AG04450 (cell line): ENCODE data around the gene RWDD1. TPM values are rescaled to one million over a fixed set of nuclear protein-coding genes. Genes with fewer than 3 reads are reported as not detected.

Experiments used
- CTCF ChIA-PET: fragments of 300-600, 350-600 bp; formaldehyde crosslinking; extraction: SDS; loops from one replicate; lab custom pipeline; 2022; ENCODE audit warnings: antibody characterized with exemption, inconsistent platforms; lab: Charles Lee
- POLR2A ChIA-PET: fragments of 350-600 bp; formaldehyde crosslinking; extraction: SDS; loops from one replicate; lab custom pipeline; 2021; ENCODE audit warnings: antibody characterized with exemption, inconsistent platforms; lab: Yijun Ruan, JAX
- DNase-seq: peaks from one replicate; pipeline ENCODE4 v3.0.0-alpha.2; 2011; ENCODE audit warnings: low read depth, low spot score
- H3K27ac ChIP-seq: one replicate; pipeline ENCODE4 v1.5.1; 2012; ENCODE audit warnings: low read depth, low read length, control low read depth
- H3K27me3 ChIP-seq: one replicate; pipeline ENCODE4 v1.6.0; 2012; ENCODE audit warnings: low read length; ENCODE audit not compliant: control insufficient read depth, insufficient read depth
- H3K4me3 ChIP-seq: 2 replicates; pipeline ENCODE4 v1.5.1; 2011; ENCODE audit warnings: mild to moderate bottlenecking, low read depth, low read length, control low read depth
- H3K9me3 ChIP-seq: 2 replicates; pipeline ENCODE4 v1.5.1; 2012; ENCODE audit warnings: low read length; ENCODE audit not compliant: control insufficient read depth, insufficient read depth
- polyA plus RNA-seq: library from polyadenylated mRNA; depleted of rRNA; stranded (reverse); fragments of >200 nt; gene quantifications from 2 replicates; pipeline ENCODE4 v1.2.3, GENCODE V29; 2011
- TF ChIP-seq, protein P1 (sequence below): IDR thresholded peaks from 2 replicates; pipeline ENCODE4 v1.5.1; 2011; ENCODE audit warnings: low read depth, low read length, control low read depth, inconsistent platforms

The RWDD1 gene
- polyA plus RNA-seq, 1 experiment: 56.9 TPM

- ChIA-PET CTCF (interaction anchor here (0.6 to 4.5 kb wide), 17 partner anchors 9 to 316 kb away, joined by 3 to 99 read pairs (median 9); partner anchors contain the start of genes CALHM5, TSPYL1 and TSPYL4), POLR2A (no interaction called here)
- Histone ChIP-seq H3K27ac (no peak overlapping the region), H3K27me3 (no peaks in the 10 kb centered on the region), H3K9me3 (no peaks in the 10 kb centered on the region), H3K4me3 (no peak overlapping the region)
- TF ChIP-seq, protein P1, sequence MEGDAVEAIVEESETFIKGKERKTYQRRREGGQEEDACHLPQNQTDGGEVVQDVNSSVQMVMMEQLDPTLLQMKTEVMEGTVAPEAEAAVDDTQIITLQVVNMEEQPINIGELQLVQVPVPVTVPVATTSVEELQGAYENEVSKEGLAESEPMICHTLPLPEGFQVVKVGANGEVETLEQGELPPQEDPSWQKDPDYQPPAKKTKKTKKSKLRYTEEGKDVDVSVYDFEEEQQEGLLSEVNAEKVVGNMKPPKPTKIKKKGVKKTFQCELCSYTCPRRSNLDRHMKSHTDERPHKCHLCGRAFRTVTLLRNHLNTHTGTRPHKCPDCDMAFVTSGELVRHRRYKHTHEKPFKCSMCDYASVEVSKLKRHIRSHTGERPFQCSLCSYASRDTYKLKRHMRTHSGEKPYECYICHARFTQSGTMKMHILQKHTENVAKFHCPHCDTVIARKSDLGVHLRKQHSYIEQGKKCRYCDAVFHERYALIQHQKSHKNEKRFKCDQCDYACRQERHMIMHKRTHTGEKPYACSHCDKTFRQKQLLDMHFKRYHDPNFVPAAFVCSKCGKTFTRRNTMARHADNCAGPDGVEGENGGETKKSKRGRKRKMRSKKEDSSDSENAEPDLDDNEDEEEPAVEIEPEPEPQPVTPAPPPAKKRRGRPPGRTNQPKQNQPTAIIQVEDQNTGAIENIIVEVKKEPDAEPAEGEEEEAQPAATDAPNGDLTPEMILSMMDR: no peak
- DNase-seq: no peak
Observed at GRCh38 chr6:116533233-116533957, 37.9 kb upstream of the RWDD1 start.

- TF ChIP-seq, protein P1: no peak
- ChIA-PET CTCF (interaction anchor here (0.5 to 4.5 kb wide), 22 partner anchors 8 to 318 kb away, joined by 3 to 99 read pairs (median 4); partner anchors contain the start of genes CALHM4, CALHM5, TRAPPC3L and TSPYL1), POLR2A (no interaction called here)
- Histone ChIP-seq H3K9me3 (no peaks in the 10 kb centered on the region), H3K4me3 (no peak overlapping the region), H3K27ac (no peak overlapping the region), H3K27me3 (no peaks in the 10 kb centered on the region)
- no peak for DNase-seq
Observed at GRCh38 chr6:116535109-116535508, 36.2 kb upstream of the RWDD1 start.

DNA sequence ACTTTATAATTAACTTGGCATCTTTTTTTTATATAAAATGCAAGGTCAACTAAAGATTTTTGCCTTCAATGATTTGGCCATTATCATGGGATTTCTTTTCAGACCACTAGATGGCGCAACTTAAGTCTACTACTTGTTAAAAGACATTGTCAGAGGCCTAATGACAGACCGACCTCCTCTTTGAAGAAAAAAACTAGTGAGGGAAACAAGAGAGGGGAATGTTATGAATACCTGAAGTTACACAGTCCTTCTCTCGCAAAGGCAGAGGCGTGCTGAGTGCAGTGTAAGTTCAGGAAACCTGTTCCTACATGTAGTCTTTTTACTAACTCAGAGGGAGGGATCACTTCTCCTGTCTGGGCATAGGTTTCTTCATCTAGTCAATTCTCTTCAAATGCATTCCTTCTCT, 35.1 kb upstream of the RWDD1 start:
- Histone ChIP-seq H3K27ac (no peak overlapping the region), H3K9me3 (no peaks in the 10 kb centered on the region), H3K4me3 (no peak overlapping the region), H3K27me3 (no peaks in the 10 kb centered on the region)
- CTCF ChIA-PET: interaction anchor here (0.9 to 4.5 kb wide), 14 partner anchors 9 to 308 kb away, joined by 3 to 99 read pairs (median 8); partner anchors contain the start of genes CALHM4, CALHM5 and TRAPPC3L
- TF ChIP-seq, protein P1: peak; percentile 72
- no peak for DNase-seq
- POLR2A ChIA-PET: no interaction called here

DNA sequence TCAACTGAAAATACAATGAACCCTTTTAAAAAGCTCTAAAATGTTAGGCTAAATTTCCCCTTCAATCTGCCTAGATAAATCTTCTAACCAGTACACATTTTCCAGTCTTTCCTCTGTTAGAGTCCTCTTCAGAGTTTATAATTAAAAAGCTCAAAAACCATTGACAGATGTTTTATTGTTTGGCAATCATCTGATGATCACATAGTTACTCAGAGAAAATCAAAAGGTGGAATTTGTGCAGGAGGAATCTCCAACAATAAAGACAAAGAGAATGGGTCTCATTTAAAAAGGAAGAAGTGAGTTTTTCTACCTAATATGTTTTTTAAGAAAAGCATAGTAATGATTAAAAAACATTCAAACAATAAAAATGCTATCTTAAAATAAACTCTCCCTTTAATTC, 28.9 kb upstream of the RWDD1 start:
- ChIA-PET CTCF (interaction anchor here (0.7 to 3.6 kb wide), 11 partner anchors 8 to 899 kb away, joined by 3 to 27 read pairs (median 9); no protein-coding TSS in a partner anchor), POLR2A (no interaction called here)
- Histone ChIP-seq H3K27ac (no peak overlapping the region), H3K9me3 (no peaks in the 10 kb centered on the region), H3K4me3 (no peak overlapping the region), H3K27me3 (no peaks in the 10 kb centered on the region)
- no peak for DNase-seq
- TF ChIP-seq, protein P1: no peak

DNA sequence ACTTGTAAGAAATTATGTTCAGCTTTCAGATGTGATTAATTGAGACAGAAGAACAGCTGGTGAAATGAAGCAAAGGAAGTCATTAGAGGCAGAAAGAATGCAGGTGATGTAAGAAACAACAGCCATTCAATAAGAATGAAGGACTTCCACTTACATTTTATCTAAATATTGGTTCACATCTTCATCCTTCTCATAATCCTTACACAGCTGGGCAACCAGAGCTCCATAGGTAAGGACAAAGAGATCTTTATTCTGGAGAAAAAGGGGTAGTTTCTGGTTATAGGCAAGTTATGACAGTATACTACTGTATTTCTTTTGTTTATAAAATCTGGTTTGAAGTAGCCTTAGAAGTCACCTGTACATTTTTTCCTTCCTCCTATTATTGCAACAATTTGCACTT, 28.2 kb upstream of the RWDD1 start:
- ChIA-PET CTCF (interaction anchor here (1.4 to 3.6 kb wide), 6 partner anchors 9 to 274 kb away, joined by 4 to 27 read pairs (median 20); no protein-coding TSS in a partner anchor), POLR2A (no interaction called here)
- TF ChIP-seq, protein P1: no peak
- H3K9me3 ChIP-seq: no peaks in the 10 kb centered on the region
- H3K27me3 ChIP-seq: no peaks in the 10 kb centered on the region
- no peak overlapping the region for H3K4me3 ChIP-seq
- no peak for DNase-seq
- no peak overlapping the region for H3K27ac ChIP-seq
